GM12892 (cell line): ENCODE measurements around the gene RSF1.

Experiments used
- POLR2A ChIP-seq: IDR thresholded peaks from 2 replicates; pipeline ENCODE4 v1.6.1; 2011; ENCODE audit warnings: low read depth, low read length, control low read depth
- TAF1 ChIP-seq: IDR thresholded peaks from 2 replicates; pipeline ENCODE4 v1.6.1; 2011; ENCODE audit warnings: low read depth, mild to moderate bottlenecking, control low read depth, low read length, borderline replicate concordance

DNA sequence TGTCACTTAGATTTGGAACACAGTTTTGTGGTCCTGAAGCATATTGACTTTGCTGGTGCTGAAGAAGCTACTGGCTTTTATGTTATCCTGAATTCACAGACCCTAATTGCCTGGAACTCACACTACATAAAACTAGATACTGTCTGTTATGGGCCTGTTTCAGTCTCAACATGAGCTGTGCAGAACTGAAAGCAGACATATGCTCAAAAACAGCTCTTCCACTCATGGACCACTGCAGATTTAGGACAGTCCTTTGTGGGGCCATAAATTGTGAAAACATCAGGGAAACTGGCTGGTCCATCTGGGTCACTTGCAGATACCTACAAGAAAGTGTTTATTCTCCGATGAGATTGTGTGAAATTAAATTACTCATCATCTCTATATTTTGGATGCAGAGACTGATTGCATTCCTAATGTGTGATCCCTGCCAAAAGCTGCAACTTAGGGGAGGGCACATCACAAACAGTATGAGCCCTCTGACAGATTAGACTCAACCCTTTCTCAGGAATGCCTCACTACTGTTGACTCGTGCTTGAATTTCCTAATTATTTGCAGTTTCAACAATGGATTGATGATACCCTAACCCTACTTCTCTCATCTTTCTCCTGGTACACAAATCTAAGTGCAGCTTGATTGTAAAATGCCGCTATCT lies 172.7 kb downstream of the RSF1 start:
- no peak for TF ChIP-seq TAF1
- TF ChIP-seq POLR2A = no peak
